SU-DHL-6 (cell line): ENCODE measurements around the gene GARIN6.

Source experiments
- EZH2phosphoT487 ChIP-seq: fragments of 200-600 bp; sonication (generic), shearing (Covaris generic); conservative IDR thresholded peaks from 2 replicates; pipeline ENCODE4 v1.6.1; 2018; ENCODE audit warnings: mild to moderate bottlenecking, antibody characterized with exemption, low read length, moderate library complexity, mixed read lengths
- TF ChIP-seq, protein P1 (sequence below): fragments of 200-600 bp; sonication (generic); IDR thresholded peaks from one replicate; pipeline ENCODE4 v1.5.1; 2017; ENCODE audit warnings: antibody characterized with exemption, mild to moderate bottlenecking, low read length, moderate library complexity; ENCODE audit not compliant: insufficient read depth, poor library complexity, severe bottlenecking

DNA sequence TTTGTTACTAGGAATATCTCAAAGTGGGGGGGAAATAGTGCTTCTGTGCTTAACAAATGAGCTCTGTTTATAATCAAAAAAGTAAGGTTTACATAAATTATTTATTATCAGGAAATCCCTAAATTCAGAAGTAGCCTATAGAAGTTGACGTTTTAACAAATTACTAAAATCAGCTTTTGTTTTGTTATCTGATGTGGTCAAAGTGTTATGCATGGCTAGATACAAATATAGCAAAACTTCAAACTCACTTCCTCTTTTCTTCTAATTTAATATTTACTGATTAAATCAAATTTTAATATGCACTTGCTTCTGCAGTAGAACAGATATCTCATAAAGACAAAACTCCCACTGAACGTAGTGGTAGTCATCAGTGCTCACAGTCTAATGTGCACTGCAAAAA lies 47.5 kb downstream of the GARIN6 start:
- TF ChIP-seq, protein P1, sequence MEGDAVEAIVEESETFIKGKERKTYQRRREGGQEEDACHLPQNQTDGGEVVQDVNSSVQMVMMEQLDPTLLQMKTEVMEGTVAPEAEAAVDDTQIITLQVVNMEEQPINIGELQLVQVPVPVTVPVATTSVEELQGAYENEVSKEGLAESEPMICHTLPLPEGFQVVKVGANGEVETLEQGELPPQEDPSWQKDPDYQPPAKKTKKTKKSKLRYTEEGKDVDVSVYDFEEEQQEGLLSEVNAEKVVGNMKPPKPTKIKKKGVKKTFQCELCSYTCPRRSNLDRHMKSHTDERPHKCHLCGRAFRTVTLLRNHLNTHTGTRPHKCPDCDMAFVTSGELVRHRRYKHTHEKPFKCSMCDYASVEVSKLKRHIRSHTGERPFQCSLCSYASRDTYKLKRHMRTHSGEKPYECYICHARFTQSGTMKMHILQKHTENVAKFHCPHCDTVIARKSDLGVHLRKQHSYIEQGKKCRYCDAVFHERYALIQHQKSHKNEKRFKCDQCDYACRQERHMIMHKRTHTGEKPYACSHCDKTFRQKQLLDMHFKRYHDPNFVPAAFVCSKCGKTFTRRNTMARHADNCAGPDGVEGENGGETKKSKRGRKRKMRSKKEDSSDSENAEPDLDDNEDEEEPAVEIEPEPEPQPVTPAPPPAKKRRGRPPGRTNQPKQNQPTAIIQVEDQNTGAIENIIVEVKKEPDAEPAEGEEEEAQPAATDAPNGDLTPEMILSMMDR = no peak
- no peak for TF ChIP-seq EZH2phosphoT487
